Upper lobe of right lung (tissue), 1 donor: ENCODE results near the gene RUNX2. TPM values are rescaled to one million over a fixed set of nuclear protein-coding genes. Genes with fewer than 3 reads are reported as not detected.

Experiments used
- ATAC-seq: fragments of 200-7000 bp; cut with Tn5 transposase; one replicate; pipeline ENCODE4 v1.9.1; 2020; ENCODE audit warnings: mild to moderate bottlenecking, moderate library complexity
- DNase-seq: peaks from one replicate; pipeline ENCODE4 v3.0.0-alpha.2; 2020
- H3K27ac ChIP-seq: fragments of 200-600 bp; one replicate; pipeline ENCODE4 v1.8.0; 2022
- H3K27me3 ChIP-seq: fragments of 200-600 bp; one replicate; pipeline ENCODE4 v1.8.0; 2022; ENCODE audit warnings: mild to moderate bottlenecking
- H3K36me3 ChIP-seq: fragments of 200-600 bp; one replicate; pipeline ENCODE4 v1.8.0; 2022
- H3K4me1 ChIP-seq: fragments of 200-600 bp; one replicate; pipeline ENCODE4 v1.8.0; 2022
- H3K4me3 ChIP-seq: fragments of 200-600 bp; one replicate; pipeline ENCODE4 v1.8.0; 2022; ENCODE audit warnings: mild to moderate bottlenecking
- H3K9me3 ChIP-seq: fragments of 200-600 bp; one replicate; pipeline ENCODE4 v1.8.0; 2022
- CTCF ChIP-seq: fragments of 200-600 bp; IDR thresholded peaks from one replicate; pipeline ENCODE4 v1.8.0; 2022; ENCODE audit warnings: antibody characterized with exemption
- intact Hi-C: fragments of 100-400 bp; cut with DNase I; formaldehyde crosslinking; loops from one replicate; pipeline ENCODE4 v1.11.0; 2022
- total RNA-seq: library from RNA; stranded (reverse); fragmentation: NEBNext Ultra II Directional; extraction: Animal tissue kit (Norgen Biotek cat#: 25700); gene quantifications from one replicate; pipeline ENCODE4 v1.2.1, GENCODE V29; 2021
- donor health status: DM: no; HTN: yes; CAD: no; lungs with severe emphysema.

The RUNX2 gene
- total RNA-seq, 1 donor from 2014 or later = 4.6 TPM

GRCh38 chr6:45563041-45563440, 234.9 kb downstream of the RUNX2 start:
- intact Hi-C loops = no loop called here
- TF ChIP-seq CTCF = no peak
- Histone ChIP-seq H3K36me3 (no peaks in the 10 kb centered on the region), H3K4me3 (no peak overlapping the region), H3K4me1 (peaks cover 4% of the 10 kb centered on the region), H3K27ac (no peak overlapping the region), H3K9me3 (no peaks in the 10 kb centered on the region), H3K27me3 (no peaks in the 10 kb centered on the region)
- ATAC-seq (no peak), DNase-seq (no peak)

GRCh38 chr6:45563844-45564243, 235.7 kb downstream of the RUNX2 start:
- Histone ChIP-seq H3K27ac (no peak overlapping the region), H3K9me3 (no peaks in the 10 kb centered on the region), H3K4me3 (no peak overlapping the region), H3K4me1 (peaks cover 4% of the 10 kb centered on the region), H3K36me3 (no peaks in the 10 kb centered on the region), H3K27me3 (no peaks in the 10 kb centered on the region)
- ATAC-seq = no peak
- intact Hi-C loops = no loop called here
- no peak for DNase-seq
- no peak for TF ChIP-seq CTCF

- H3K4me3 ChIP-seq = no peak overlapping the region
- DNase-seq = no peak
- intact Hi-C loops = no loop called here
These were observed 238.8 kb downstream of the RUNX2 start for GRCh38 chr6:45566882-45567281.

GRCh38 chr6:45567879-45568278, 239.7 kb downstream of the RUNX2 start:
- H3K27me3 ChIP-seq = no peaks in the 10 kb centered on the region
- no peaks in the 10 kb centered on the region for H3K9me3 ChIP-seq
- no peak for TF ChIP-seq CTCF
- peaks cover under 1% of the 10 kb centered on the region for H3K4me1 ChIP-seq
- H3K27ac ChIP-seq = no peak overlapping the region
- DNase-seq (no peak), ATAC-seq (no peak)
- intact Hi-C loops = no loop called here
- no peak overlapping the region for H3K4me3 ChIP-seq
- no peaks in the 10 kb centered on the region for H3K36me3 ChIP-seq

More at GRCh38 chr6:45566882-45567281, 238.8 kb downstream of the RUNX2 start:
- peaks cover 4% of the 10 kb centered on the region for H3K4me1 ChIP-seq
- ATAC-seq = no peak
- no peak for TF ChIP-seq CTCF
- H3K27me3 ChIP-seq = no peaks in the 10 kb centered on the region
- H3K36me3 ChIP-seq = no peaks in the 10 kb centered on the region
- no peaks in the 10 kb centered on the region for H3K9me3 ChIP-seq
- H3K27ac ChIP-seq = no peak overlapping the region

- DNase-seq (no peak), ATAC-seq (no peak)
- H3K36me3 ChIP-seq = no peaks in the 10 kb centered on the region
- H3K9me3 ChIP-seq = no peaks in the 10 kb centered on the region
- H3K27ac ChIP-seq = no peak overlapping the region
- intact Hi-C loops = no loop called here
- no peaks in the 10 kb centered on the region for H3K27me3 ChIP-seq
- no peak overlapping the region for H3K4me3 ChIP-seq
- TF ChIP-seq CTCF = no peak
- H3K4me1 ChIP-seq = no peaks in the 10 kb centered on the region
These were observed 240.5 kb downstream of the RUNX2 start for GRCh38 chr6:45568626-45569025.
